ENCODE measurements around the gene HPCAL4. TPM values are rescaled to one million over a fixed set of nuclear protein-coding genes. Genes with fewer than 3 reads are reported as not detected.
A peak's percentile ranks its signal among the peaks of the same experiment; 100 is the strongest.

HPCAL4 gene
- total RNA-seq, 2 experiments from 2014 or later = 0.43 to 0.61 TPM

DNA sequence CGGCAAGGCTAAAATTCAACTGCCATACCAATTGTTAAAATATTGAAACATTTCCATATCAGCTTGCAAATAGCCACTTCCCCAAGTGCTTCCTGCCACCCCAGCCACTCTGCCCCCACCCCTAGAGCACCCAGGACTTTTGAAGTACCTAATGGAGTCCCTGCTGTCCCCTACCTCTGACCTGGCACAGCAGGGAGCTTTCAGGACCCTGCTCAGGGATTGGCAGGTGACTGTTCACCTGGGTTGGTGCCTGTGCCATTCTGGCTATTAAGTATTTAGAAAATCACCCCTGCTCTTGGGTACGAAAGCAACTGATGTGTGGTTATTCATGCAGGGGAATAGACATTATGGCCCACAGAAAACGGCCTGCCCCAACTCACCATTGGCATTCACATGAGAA lies 9.1 kb upstream of the HPCAL4 start:
- Mint-ChIP-seq H3K36me3 (no peaks in the 10 kb centered on the region), H3K27ac (no peak overlapping the region), H3K27me3 (peaks cover 2% of the 10 kb centered on the region), H3K4me3 (no peak overlapping the region), H3K9me3 (no peaks in the 10 kb centered on the region), H3K4me1 (ENCODE audit: low read depth) (no peaks in the 10 kb centered on the region)
- ChIA-PET POLR2A (no interaction called here), CTCF (interaction anchor here (1.0 to 1.4 kb wide), 2 partner anchors 10 to 42 kb away, joined by 3 to 8 read pairs; no protein-coding TSS in a partner anchor)
- DNase-seq = no peak
- intact Hi-C loops (cut with micrococcal nuclease) = no loop called here

DNA sequence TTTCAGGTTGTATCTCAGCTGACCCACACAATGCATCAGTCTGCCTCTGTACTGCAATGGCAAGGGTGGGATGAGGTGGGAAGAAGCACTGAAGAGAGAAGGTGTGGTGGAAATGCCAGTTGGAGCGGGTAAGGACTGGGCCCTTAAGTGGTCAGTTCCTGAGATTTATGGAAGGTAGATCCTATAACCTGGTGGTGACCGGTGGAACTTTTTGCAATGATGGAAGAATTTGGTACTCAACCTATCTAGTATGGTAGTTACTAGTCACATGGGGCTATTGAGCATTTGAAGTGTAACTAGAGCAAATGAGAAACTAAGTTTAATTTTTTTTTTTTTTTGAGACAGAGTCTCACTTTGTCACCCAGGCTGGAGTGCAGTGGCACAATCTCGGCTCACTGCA lies 8.2 kb upstream of the HPCAL4 start:
- DNase-seq = no peak
- Mint-ChIP-seq H3K4me3 (no peak overlapping the region), H3K9me3 (no peaks in the 10 kb centered on the region), H3K27ac (no peak overlapping the region), H3K36me3 (no peaks in the 10 kb centered on the region), H3K27me3 (peaks cover 2% of the 10 kb centered on the region), H3K4me1 (ENCODE audit: low read depth) (peaks cover 9% of the 10 kb centered on the region)
- CTCF ChIA-PET = interaction anchor here (1.4 kb wide), 1 partner anchor 41 kb away, joined by 8 read pairs; no protein-coding TSS in a partner anchor
- POLR2A ChIA-PET = no interaction called here
- intact Hi-C loops (cut with micrococcal nuclease) = no loop called here

DNA sequence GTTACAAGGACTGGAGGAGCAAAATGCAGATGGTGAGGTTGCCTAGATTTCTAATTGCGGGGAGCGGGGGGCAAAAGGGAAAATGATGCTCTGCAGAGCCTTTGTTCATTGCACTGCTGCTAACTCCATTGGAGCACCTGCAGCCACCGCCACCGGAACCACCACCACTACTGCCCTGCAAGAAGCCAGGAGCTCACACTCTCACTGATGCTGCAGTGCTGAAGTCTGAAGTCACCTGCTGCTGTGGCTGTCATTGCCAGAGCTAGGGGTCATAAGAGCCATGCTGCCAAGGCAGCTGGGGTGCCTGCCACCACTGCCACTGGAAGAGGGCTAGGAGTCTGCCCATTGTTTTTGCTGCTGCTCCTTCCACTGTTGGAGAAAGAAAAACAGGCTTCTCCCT lies 7.3 kb upstream of the HPCAL4 start:
- Mint-ChIP-seq H3K27ac (no peak overlapping the region), H3K9me3 (no peaks in the 10 kb centered on the region), H3K27me3 (peaks cover 2% of the 10 kb centered on the region), H3K36me3 (no peaks in the 10 kb centered on the region), H3K4me3 (no peak overlapping the region), H3K4me1 (ENCODE audit: low read depth) (peaks cover 13% of the 10 kb centered on the region)
- DNase-seq = no peak
- ChIA-PET POLR2A (no interaction called here), CTCF (interaction anchor here (0.8 kb wide), 1 partner anchor 40 kb away, joined by 3 read pairs; no protein-coding TSS in a partner anchor)
- intact Hi-C loops (cut with micrococcal nuclease) = no loop called here

DNA sequence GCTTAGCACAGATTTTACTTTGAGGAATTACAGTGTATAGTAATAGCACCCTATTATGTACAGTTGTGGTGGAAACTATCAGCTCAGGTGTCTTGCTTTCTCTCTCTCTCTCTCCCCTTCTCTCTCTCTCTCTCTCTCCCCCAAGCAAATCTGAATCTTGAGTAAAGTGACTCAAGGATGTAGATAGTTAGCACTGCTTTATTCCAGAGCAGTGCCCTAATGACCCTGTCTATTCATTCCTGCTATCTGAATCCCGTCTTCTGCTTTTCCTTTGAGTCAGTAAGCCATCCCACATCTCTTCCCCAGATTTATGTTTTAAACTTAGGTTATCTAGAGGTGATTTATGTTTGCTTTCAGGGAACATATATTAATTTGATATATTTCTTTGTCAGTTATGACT lies 5.2 kb upstream of the HPCAL4 start:
- Mint-ChIP-seq H3K9me3 (no peaks in the 10 kb centered on the region), H3K27ac (no peak overlapping the region), H3K4me3 (no peak overlapping the region), H3K27me3 (peaks cover 7% of the 10 kb centered on the region), H3K36me3 (no peaks in the 10 kb centered on the region), H3K4me1 (ENCODE audit: low read depth) (peaks cover 24% of the 10 kb centered on the region)
- POLR2A ChIA-PET = no interaction called here
- intact Hi-C loops (cut with micrococcal nuclease) = no loop called here
- CTCF ChIA-PET = no interaction called here
- no peak for DNase-seq

DNA sequence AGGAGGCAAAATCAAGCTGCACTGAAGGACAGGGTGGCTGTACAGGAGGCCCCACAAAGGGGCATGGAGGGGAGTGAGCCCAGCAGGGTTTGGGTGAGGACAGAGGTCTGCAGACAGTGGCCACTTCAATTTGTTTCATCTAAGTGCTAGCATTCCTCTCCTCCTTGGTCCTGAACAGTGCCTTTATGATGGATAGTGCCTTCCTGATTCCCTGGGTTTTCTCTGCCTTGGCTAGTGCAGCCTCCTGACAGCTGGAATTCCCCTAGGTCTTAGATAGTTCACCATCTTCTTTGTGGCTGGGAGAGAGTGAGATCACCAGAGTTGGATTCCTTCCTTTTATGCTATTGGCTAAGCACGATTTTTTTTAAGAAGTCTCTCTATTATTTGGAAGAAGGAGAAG lies 3.8 kb upstream of the HPCAL4 start:
- POLR2A ChIA-PET = no interaction called here
- no peak overlapping the region for H3K27ac Mint-ChIP-seq
- H3K36me3 Mint-ChIP-seq = no peaks in the 10 kb centered on the region
- no peak overlapping the region for H3K4me3 Mint-ChIP-seq
- no peaks in the 10 kb centered on the region for H3K9me3 Mint-ChIP-seq
- H3K4me1 Mint-ChIP-seq (ENCODE audit: low read depth) = peaks cover 36% of the 10 kb centered on the region
- no peak for DNase-seq
- intact Hi-C loops (cut with micrococcal nuclease) = no loop called here
- peaks cover 5% of the 10 kb centered on the region for H3K27me3 Mint-ChIP-seq
- CTCF ChIA-PET = interaction anchor here (2.9 to 4.6 kb wide), 3 partner anchors 22 to 89 kb away, joined by 9 to 21 read pairs (median 10); partner anchors contain the start of gene NT5C1A

DNA sequence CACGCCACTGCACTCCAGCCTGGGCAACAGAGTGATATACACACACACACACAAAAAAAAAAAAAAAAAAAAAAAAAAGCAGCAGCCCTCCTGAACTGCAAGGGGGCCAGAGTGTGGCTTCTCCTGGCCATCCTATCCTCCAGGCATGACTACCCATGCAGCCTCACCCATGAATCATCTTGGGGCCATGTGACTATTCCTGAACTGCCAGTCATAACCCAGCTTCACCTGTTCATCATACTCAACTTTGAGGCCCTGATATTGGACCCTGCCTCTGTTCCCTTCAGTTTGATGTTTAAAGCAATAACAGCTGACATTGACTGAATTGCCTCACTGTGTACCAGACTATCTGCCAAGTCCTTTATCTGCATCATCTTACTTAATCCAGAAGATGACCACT lies 2.8 kb upstream of the HPCAL4 start:
- H3K27ac Mint-ChIP-seq = no peak overlapping the region
- DNase-seq = peak; percentile 40
- no peak overlapping the region for H3K4me3 Mint-ChIP-seq
- H3K27me3 Mint-ChIP-seq = peaks cover 5% of the 10 kb centered on the region
- CTCF ChIA-PET = interaction anchor here (1.7 to 4.6 kb wide), 5 partner anchors 21 to 88 kb away, joined by 7 to 21 read pairs (median 10); partner anchors contain the start of gene NT5C1A
- peaks cover 39% of the 10 kb centered on the region for H3K4me1 Mint-ChIP-seq (ENCODE audit: low read depth)
- POLR2A ChIA-PET = no interaction called here
- H3K36me3 Mint-ChIP-seq = no peaks in the 10 kb centered on the region
- no peaks in the 10 kb centered on the region for H3K9me3 Mint-ChIP-seq
- intact Hi-C loops (cut with micrococcal nuclease) = no loop called here

DNA sequence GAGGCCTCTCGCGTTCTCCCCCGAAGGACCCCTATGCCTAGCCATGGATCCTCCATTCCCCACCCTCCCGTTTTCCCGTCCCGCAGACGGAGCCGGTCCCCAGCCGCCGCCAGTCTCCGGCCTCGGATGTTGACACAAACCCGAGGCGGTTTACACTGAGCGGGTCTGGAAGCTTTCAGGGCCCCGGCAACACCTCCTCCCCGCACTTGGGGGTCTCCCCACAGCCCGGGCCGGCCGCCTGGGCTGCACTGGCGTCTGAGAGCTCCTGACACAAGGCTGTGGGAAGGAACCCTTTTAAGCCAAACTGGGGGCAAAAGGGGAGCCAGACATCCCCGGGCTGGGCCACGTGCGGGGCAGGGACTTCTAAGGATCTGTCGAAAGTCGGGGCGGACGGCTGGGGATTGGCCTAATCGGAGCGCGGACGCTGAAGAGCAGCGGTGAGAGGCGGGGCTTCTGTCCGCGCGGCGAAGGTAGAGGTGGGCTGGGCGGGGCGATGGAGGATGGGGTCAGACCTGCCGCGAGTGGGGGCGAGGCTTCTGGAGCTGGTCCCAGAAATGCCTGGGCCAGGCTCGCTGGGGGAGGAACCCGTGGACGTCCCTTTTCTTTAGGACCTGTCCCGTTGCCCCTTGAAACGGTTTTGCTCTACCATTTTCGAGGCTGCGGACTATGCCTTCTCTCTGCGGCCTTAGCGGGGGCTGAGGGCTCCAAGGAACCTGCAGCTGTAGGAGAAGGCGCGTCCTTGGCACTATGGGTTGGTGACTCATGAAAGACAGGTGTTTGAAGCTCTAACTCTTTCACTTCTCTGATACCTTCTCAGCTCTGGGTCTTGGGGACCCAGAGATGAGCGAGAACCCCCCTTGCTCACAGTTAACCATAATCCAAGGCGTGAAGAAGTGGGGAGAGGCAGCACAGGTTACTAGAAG lies 1.2 kb upstream of the HPCAL4 start:
- intact Hi-C loops (cut with micrococcal nuclease) = no loop called here
- ChIA-PET POLR2A (interaction anchor here (1.1 kb wide), 1 partner anchor 26 kb away, joined by 3 read pairs; no protein-coding TSS in a partner anchor), CTCF (interaction anchor here (1.7 to 5.5 kb wide), 6 partner anchors 20 to 86 kb away, joined by 7 to 33 read pairs (median 12); partner anchors contain the start of gene NT5C1A)
- DNase-seq = no peak
- Mint-ChIP-seq H3K36me3 (no peaks in the 10 kb centered on the region), H3K4me1 (ENCODE audit: low read depth) (peaks cover 39% of the 10 kb centered on the region), H3K9me3 (no peaks in the 10 kb centered on the region), H3K27ac (no peak overlapping the region), H3K4me3 (peak overlapping the region; percentile 47), H3K27me3 (peaks cover 5% of the 10 kb centered on the region)

DNA sequence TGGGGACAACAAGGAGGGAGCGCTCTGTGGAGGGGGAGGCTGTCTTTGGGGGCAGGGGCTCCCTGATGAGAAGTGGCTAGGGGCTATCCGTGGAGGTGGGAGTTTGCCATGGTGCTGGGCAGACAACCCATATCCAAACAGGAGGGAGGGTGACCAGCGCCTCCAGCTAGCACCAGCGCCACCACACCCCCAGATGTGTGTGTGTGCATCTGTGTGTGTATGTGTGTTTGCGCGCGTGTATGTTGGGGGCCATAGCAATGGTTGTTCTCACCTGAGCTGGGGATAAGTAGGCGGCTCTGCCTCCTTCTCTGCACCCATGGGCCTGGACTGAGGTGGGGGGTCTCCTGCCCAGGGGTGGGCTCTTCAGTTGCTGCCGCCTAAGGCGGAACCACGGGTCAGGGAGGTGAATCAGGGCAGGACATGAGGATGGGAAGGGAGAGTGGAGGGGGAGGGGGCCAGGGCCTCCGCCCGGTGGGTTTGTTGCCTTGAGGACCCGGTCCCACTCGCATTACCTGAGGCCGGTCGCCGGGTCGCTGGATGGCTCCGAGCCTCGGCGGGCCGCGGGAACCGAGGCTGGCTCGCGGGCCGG lies 345 bp downstream of the HPCAL4 start:
- Mint-ChIP-seq H3K4me1 (ENCODE audit: low read depth) (peaks cover 39% of the 10 kb centered on the region), H3K36me3 (no peaks in the 10 kb centered on the region), H3K4me3 (peak overlapping the region; percentile 70), H3K9me3 (no peaks in the 10 kb centered on the region), H3K27ac (no peak overlapping the region), H3K27me3 (peaks cover 5% of the 10 kb centered on the region)
- no peak for DNase-seq
- ChIA-PET CTCF (interaction anchor here (0.6 to 5.5 kb wide), 7 partner anchors 9 to 229 kb away, joined by 3 to 33 read pairs (median 6); partner anchors contain the start of gene NT5C1A), POLR2A (interaction anchor here (1.1 kb wide), 1 partner anchor 24 kb away, joined by 3 read pairs; no protein-coding TSS in a partner anchor)
- intact Hi-C loops (cut with micrococcal nuclease) = loop anchor here (2.0 kb wide), 2 partner anchors 24 to 48 kb away; partner anchors contain the start of gene PPIE

DNA sequence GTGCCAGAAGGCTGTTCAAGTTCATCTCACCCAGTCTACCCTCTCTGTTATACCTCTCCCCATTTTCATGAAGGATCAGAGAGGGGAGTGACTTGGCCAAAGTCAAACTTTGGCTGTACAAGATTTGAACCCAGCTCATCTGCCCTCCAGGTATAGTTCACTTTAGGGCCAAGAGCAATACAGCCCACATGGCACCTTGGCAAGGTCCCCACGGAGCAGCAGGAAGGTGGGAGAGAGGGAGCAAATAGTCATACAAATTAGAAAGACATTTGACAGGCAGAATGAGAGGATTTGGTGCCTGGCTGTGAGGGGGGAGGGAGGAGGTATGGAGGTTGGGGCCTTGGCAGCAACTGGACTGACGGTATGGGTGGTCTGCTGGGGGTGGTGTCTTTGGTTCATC lies 1.0 kb downstream of the HPCAL4 start:
- peak overlapping the region; percentile 70 for H3K4me3 Mint-ChIP-seq
- POLR2A ChIA-PET = no interaction called here

DNA sequence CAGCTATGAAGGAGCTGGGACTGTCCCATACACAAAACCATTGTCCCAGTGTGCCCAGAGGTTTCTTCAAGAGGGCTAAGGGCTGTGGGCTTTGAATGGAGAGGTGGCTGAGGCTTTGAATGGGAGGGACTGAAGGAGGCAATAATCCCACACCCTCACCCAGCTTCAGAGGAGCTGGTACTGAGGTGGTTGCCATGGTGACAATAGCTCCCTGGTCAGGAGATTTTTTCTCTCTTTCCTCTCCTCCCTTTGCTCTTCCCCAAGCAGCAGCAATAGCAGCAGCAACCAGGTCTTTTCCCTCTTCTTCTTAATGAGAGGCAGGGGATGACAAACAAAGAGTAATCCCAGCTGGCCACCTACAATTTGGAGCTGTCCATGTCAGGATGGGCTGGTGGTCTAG lies 1.6 kb downstream of the HPCAL4 start:
- intact Hi-C loops (cut with micrococcal nuclease) = loop anchor here (2.0 kb wide), 2 partner anchors 23 to 49 kb away; partner anchors contain the start of gene PPIE
- Mint-ChIP-seq H3K36me3 (no peaks in the 10 kb centered on the region), H3K4me1 (ENCODE audit: low read depth) (peaks cover 34% of the 10 kb centered on the region), H3K4me3 (no peak overlapping the region), H3K9me3 (no peaks in the 10 kb centered on the region), H3K27ac (no peak overlapping the region), H3K27me3 (peaks cover 7% of the 10 kb centered on the region)
- no peak for DNase-seq
- ChIA-PET CTCF (interaction anchor here (1.0 to 5.5 kb wide), 5 partner anchors 11 to 83 kb away, joined by 3 to 33 read pairs (median 4); partner anchors contain the start of gene NT5C1A), POLR2A (no interaction called here)

More for the DNA sequence above, 1.0 kb downstream of the HPCAL4 start:
- intact Hi-C loops (cut with micrococcal nuclease) = loop anchor here (2.0 kb wide), 2 partner anchors 23 to 49 kb away; partner anchors contain the start of gene PPIE
- no peak for DNase-seq
- Mint-ChIP-seq H3K27me3 (peaks cover 5% of the 10 kb centered on the region), H3K4me1 (ENCODE audit: low read depth) (peaks cover 38% of the 10 kb centered on the region), H3K27ac (no peak overlapping the region), H3K36me3 (no peaks in the 10 kb centered on the region), H3K9me3 (no peaks in the 10 kb centered on the region)
- CTCF ChIA-PET = interaction anchor here (1.0 to 5.5 kb wide), 5 partner anchors 10 to 84 kb away, joined by 3 to 33 read pairs (median 4); partner anchors contain the start of gene NT5C1A

DNA sequence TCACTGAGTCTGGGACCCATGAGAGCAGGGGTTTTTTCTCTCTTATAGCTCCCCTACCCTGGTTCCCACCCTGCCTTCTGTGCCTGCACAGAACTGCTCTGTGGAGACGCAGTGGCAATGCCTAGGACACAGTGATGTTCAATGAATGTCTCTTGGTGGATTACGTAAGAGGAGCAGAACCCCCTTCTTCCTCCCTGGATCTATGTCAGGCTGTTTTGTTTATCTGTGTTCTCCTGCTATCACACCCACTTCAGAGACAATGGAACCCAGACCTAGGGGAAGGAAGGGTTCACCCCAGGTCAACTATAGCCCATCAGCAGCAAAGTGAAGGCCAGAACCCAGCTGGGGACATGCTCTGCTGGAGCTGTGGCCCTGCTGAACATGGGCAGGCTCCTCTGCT lies 2.0 kb downstream of the HPCAL4 start:
- Mint-ChIP-seq H3K9me3 (no peaks in the 10 kb centered on the region), H3K4me3 (no peak overlapping the region), H3K36me3 (no peaks in the 10 kb centered on the region), H3K27me3 (peaks cover 9% of the 10 kb centered on the region), H3K27ac (no peak overlapping the region), H3K4me1 (ENCODE audit: low read depth) (peaks cover 32% of the 10 kb centered on the region)
- intact Hi-C loops (cut with micrococcal nuclease) = no loop called here
- POLR2A ChIA-PET = no interaction called here
- DNase-seq = no peak
- CTCF ChIA-PET = interaction anchor here (0.6 to 5.5 kb wide), 5 partner anchors 10 to 83 kb away, joined by 3 to 33 read pairs (median 4); partner anchors contain the start of gene NT5C1A

DNA sequence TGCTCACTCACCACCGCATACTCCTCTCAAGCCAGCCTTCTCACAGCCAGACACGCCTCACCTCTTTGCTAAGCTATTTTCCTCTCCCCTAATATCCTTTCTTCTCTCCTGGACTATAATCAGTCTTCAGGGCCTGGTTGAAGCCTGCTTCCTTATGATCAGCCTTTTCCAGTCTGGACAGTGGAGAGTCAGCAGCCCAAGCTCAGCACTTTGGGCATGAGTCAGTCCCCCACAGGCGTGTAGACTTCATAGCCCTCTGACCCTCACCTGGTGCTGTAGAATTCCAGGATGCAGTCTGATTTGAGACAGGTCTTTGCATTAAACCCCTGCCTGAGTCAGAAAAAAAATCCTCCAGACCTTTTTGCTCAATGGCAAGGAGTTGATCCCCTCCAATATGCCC lies 2.5 kb downstream of the HPCAL4 start:
- intact Hi-C loops (cut with micrococcal nuclease) = no loop called here
- Mint-ChIP-seq H3K9me3 (no peaks in the 10 kb centered on the region), H3K27ac (no peak overlapping the region), H3K36me3 (no peaks in the 10 kb centered on the region), H3K4me3 (no peak overlapping the region), H3K27me3 (peaks cover 9% of the 10 kb centered on the region), H3K4me1 (ENCODE audit: low read depth) (peaks cover 31% of the 10 kb centered on the region)
- POLR2A ChIA-PET = no interaction called here
- CTCF ChIA-PET = interaction anchor here (0.6 to 5.5 kb wide), 2 partner anchors 9 to 30 kb away, joined by 3 to 33 read pairs; no protein-coding TSS in a partner anchor
- no peak for DNase-seq

All from activated CD4-positive, alpha-beta memory T cell treated with anti-CD3 and anti-CD28 coated beads for 36 hours (primary cell).